GM21723 (cell line): ENCODE measurements around the gene GRK2.

Experiments
- ATAC-seq: cut with Tn5 transposase; IDR thresholded peaks from one replicate; pipeline ENCODE4 v1.9.1; 2021; ENCODE audit warnings: mild to moderate bottlenecking, moderate library complexity; ENCODE audit not compliant: unreplicated experiment

The GRK2 gene

DNA sequence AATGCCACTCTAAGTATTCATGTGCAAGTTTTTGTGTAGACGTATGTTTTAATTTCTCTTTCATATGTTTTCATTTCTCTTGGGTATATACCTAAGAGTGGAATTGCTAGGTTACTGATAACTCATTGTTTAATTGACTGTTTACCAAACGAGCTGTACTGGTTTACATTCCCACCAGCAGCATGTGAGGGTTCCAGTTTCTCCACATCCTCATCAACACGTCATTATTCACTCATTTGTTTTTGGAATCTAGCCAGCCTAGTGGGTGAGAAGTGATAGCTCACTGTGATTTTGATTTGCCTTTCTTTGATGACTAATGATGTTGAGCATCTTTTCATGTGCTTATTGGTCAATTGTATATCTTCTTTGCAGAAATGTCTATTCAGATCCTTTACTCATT is 26.8 kb downstream of the GRK2 start:
- no peak for ATAC-seq

- no peak for ATAC-seq
These were observed 29.6 kb downstream of the GRK2 start for GRCh38 chr11:67295846-67296245.

DNA sequence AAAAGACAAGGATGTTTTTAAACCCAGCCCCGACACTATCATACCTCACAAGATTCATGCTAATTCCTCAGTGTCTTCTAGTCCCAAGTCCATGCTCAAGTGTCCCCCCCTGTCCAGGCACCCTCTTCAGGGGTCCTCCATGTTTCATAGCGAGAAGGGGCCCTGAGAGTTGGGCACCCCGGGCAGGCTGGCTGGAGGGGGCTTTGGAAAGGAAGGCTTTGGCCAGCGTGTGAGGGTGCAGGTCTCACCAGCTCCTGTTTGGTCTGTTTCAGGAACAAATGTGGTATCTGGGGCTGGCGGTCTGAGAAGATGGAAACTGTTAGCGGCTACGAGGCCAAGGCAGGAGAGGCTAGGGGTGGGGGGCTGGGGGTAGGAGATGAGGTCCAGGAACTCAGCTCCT is 32.5 kb downstream of the GRK2 start:
- no peak for ATAC-seq

DNA sequence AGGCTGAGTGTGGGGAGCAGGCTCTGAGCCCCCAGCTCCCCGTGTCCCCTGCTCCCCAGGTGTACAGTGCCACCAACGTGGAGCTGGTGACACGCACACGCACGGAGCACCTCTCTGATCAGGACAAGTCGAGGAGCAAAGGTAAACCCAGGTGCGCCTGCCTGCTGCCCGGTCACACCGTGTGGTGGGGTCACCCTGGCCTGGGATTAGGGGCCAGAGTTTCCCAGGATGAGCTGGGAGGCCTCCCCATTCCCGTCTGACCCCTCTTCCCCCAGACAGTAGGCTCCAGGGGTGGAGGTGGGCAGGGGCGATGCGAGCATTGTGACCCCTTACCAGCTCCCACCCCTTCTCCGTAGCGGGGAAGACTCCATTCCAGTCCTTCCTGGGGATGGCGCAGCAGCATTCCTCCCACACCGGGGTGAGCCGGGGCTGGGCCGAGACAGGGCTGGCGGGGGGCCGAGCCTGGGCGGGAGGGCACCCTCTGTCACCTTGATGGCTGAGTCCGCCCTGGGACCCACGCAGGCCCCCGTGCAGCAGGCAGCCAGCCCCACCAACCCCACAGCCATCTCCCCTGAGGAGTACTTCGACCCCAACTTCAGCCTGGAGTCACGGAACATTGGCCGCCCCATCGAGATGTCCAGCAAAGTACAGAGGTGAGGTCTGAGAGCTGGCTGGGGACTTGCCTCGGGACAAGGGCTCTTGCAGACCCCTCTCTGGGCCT is 33.4 kb downstream of the GRK2 start:
- no peak for ATAC-seq

- no peak for ATAC-seq
These were observed 34.0 kb downstream of the GRK2 start for GRCh38 chr11:67300256-67300755.

GRCh38 chr11:67300756-67301312 is 34.6 kb downstream of the GRK2 start:
- no peak for ATAC-seq

- ATAC-seq = no peak
These were observed 35.1 kb downstream of the GRK2 start for GRCh38 chr11:67301313-67301921.

DNA sequence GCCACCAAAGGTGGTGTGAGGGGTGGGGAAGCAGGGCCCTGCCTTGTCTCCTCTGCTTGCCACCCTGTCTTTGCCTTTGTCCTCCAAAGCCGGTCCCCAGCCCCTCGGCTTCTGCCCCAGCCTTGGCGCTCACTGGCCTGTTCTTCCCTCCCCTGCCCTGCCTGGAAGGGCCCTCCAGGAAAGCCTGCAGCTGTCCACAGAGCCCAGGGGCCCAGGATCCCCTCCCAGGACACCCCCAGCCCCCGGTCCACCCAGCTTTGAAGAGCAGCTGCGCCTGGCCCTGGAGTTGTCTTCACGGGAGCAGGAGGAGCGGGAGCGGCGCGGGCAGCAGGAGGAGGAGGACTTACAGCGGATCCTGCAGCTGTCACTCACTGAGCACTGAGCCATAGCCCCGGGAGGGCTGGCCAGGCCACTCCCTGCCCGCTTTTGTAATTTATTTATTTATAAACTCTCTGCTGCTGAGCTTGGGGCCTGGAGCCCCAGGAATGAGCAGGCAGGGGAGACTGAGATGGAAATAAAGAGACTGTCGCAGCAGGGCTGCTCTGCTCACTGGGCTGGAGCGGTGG is 35.8 kb downstream of the GRK2 start:
- no peak for ATAC-seq

GRCh38 chr11:67302571-67303131 is 36.4 kb downstream of the GRK2 start:
- ATAC-seq = no peak

DNA sequence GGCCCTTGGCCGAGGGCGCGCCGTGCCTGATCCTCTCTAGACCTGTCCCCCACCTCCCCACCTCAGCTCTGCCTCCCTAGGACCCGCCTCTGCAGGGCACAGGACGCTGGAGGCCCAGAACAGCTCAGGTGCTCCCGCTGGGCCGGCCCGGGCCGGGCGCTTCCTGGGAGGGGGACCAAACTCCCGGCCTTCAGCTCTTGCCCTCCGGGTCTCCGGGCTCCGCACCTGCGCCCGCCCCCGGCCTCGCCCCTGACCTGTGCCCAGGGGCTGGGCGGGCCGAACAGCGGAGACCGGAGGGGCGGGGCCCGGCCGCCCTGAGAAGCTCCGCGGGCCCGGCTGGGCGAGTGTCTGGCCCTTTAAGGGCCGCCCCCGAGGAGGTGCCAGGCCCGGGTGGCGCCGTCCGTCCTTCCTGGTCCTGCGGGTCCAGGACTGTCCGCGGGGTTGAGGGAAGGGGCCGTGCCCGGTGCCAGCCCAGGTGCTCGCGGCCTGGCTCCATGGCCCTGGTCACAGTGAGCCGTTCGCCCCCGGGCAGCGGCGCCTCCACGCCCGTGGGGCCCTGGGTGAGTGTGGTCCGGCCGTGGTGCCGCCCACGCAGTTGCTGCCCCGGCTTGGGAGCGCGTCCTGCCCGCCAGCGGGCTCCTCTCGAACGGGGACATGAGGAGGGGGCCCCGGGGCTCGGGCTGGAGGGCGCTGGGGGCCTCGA is 37.0 kb downstream of the GRK2 start, which contains the start of gene SSH3:
Gene SSH3 (plus strand): TSS at position 399 of the 703 bp plus-strand sequence. CDS start 96 bp downstream, at position 495.
- ATAC-seq = no peak

- no peak for ATAC-seq
These were observed 37.6 kb downstream of the GRK2 start for GRCh38 chr11:67303835-67304411.

GRCh38 chr11:67304511-67305113 is 38.3 kb downstream of the GRK2 start:
- no peak for ATAC-seq

- no peak for ATAC-seq
These were observed 40.7 kb downstream of the GRK2 start for GRCh38 chr11:67306769-67307544.

- no peak for ATAC-seq
These were observed 41.3 kb downstream of the GRK2 start for GRCh38 chr11:67307545-67308001.

DNA sequence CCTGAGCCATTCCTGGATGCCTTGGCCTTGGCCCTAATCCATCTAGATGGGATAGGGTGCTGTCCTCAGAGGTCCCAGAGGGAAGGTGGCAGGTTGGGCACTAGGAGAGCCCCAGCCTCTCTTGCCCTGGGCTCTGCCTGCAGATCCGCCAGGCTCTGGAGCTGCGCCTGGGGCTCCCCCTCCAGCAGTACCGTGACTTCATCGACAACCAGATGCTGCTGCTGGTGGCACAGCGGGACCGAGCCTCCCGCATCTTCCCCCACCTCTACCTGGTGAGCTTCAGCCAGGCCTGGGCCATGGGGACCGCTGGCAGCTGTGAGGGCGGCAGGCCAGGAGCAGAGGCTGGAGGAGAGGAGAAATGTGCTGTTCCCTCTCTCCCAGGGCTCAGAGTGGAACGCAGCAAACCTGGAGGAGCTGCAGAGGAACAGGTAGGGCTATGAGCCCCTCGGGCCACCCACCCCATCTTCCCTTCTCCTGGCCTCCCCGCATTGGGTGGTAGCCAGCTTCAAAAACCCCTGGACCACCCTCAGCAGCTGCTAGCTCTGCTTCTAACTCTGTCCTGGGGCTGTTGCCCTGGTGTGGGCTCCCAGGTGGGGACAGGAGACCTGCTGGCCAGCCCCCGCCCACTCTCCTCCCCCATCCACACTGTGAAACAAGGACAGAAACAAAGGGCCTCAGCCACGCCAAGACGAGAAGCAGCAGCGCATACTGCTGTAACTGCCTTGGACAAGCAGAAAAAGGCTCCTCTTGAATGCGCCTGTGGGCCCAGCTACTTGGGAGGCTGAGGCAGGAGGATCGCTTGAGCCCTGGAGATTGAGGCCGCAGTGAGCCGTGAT is 42.0 kb downstream of the GRK2 start:
- ATAC-seq = no peak

GRCh38 chr11:67309166-67309565 is 42.9 kb downstream of the GRK2 start:
- ATAC-seq = no peak

DNA sequence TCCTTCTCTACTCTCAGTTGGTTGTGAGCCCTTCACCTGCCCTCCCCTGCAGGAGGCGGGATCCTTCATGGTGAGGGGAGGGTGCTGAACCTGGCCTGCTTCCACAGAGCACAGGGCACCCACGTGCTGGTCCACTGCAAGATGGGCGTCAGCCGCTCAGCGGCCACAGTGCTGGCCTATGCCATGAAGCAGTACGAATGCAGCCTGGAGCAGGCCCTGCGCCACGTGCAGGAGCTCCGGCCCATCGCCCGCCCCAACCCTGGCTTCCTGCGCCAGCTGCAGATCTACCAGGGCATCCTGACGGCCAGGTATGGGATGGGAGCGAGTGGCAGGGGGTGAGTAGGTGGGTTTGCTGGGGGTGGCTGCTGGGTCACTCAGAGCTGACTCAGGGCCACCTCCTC is 43.4 kb downstream of the GRK2 start:
- no peak for ATAC-seq
